ENCODE results near the gene SLC38A10. TPM values are rescaled to one million over a fixed set of nuclear protein-coding genes. Genes with fewer than 3 reads are reported as not detected.
A peak's percentile ranks its signal among the peaks of the same experiment; 100 is the strongest.

SLC38A10 gene
- polyA plus RNA-seq, 1 of the 3 experiments (the other 2 are of a cell fraction): 82.2 TPM

GRCh38 chr17:81244358-81245023 lies 50.6 kb downstream of the SLC38A10 start:
- H3K9me3 ChIP-seq: no peaks in the 10 kb centered on the region
- ChIA-PET CTCF (interaction anchor here (1.5 to 12.8 kb wide), 3 partner anchors 11 to 143 kb away, joined by 3 to 133 read pairs (median 8); no protein-coding TSS in a partner anchor), POLR2A (interaction anchor here (1.1 kb wide), 1 partner anchor 240 kb away, joined by 3 read pairs; no protein-coding TSS in a partner anchor)
- no peak overlapping the region for H3K9ac ChIP-seq
- no peak overlapping the region for H2AFZ ChIP-seq (ENCODE audit: low read depth)
- no peaks in the 10 kb centered on the region for H3K27me3 ChIP-seq (ENCODE audit: insufficient read depth)
- H4K20me1 ChIP-seq (ENCODE audit: insufficient read depth): peaks cover 13% of the 10 kb centered on the region
- H3F3A ChIP-seq (replicated peaks; ENCODE audit: insufficient read depth): peaks cover 4% of the 10 kb centered on the region
- peaks cover 28% of the 10 kb centered on the region for H3K79me2 ChIP-seq (ENCODE audit: insufficient read depth)
- H3K4me1 ChIP-seq (ENCODE audit: control insufficient read depth in 1 of 2, insufficient read depth in 2 of 2, low read depth in 1 of 2, low read length in 1 of 2): peaks cover 0 to 43% of the 10 kb centered on the region in 2 experiments; a peak in 1 of 4 replicates
- H3K27ac ChIP-seq (ENCODE audit: low read depth in 2 of 2, low read length in 1 of 2): peak overlapping the region in 1 of 2 experiments; percentile 62; a peak in 2 of 4 replicates
- TF ChIP-seq TEAD4 (IDR thresholded peaks at IDR 0.05; ENCODE audit: borderline replicate concordance, insufficient read depth) (no peak), FOXM1 (IDR thresholded peaks at IDR 0.05; ENCODE audit: low read depth) (no peak), CHD2 (IDR thresholded peaks at IDR 0.05; ENCODE audit: low read length, partially characterized antibody) (no peak), FOXJ3 (CRISPR knock-in tag; IDR thresholded peaks at IDR 0.05) (no peak), NFIC (IDR thresholded peaks at IDR 0.05; ENCODE audit: borderline replicate concordance) (no peak)
- TF ChIP-seq, protein P1, sequence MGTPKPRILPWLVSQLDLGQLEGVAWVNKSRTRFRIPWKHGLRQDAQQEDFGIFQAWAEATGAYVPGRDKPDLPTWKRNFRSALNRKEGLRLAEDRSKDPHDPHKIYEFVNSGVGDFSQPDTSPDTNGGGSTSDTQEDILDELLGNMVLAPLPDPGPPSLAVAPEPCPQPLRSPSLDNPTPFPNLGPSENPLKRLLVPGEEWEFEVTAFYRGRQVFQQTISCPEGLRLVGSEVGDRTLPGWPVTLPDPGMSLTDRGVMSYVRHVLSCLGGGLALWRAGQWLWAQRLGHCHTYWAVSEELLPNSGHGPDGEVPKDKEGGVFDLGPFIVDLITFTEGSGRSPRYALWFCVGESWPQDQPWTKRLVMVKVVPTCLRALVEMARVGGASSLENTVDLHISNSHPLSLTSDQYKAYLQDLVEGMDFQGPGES (IDR thresholded peaks at IDR 0.05; ENCODE audit: low read depth, low read length): no peak
- peak; percentile 66 for DNase-seq
- peaks cover 5 to 42% of the 10 kb centered on the region in 2 experiments for H3K36me3 ChIP-seq (replicated peaks in 1 of 2; ENCODE audit: control insufficient read depth in 1 of 2, insufficient read depth in 2 of 2, low read length in 1 of 2)
- no peak overlapping the region for H3K4me3 ChIP-seq (ENCODE audit: low read depth in 2 of 2, low read length in 1 of 2)
- no peaks in the 10 kb centered on the region for H3K9me2 ChIP-seq
- 88% methylated on average over 19 of the region's 24 CpGs for WGBS (ENCODE audit: low lambda C conversion rate)
- H3K4me2 ChIP-seq: no peak overlapping the region

DNA sequence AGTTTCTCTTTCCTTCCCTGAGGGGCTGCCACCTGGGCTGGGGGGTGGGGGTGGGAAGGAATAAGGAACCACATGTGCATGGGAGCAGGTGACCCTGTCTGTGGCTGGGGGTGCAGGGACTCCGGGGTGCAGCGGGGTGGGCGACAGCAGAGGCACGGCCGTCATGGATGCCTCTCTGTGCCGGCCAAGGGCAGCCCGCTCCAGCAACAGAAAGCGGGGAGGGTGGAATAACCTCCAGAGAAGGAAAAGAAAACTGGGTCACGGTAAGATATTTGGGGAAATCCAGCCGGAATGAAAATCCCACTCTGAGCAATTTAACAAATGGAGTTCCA lies 51.8 kb downstream of the SLC38A10 start:
- POLR2A ChIA-PET: no interaction called here
- DNase-seq: no peak
- Histone ChIP-seq H3K4me2 (no peak overlapping the region), H3K27ac (ENCODE audit: low read depth in 2 of 2, low read length in 1 of 2) (no peak overlapping the region), H3K4me1 (ENCODE audit: control insufficient read depth in 1 of 2, insufficient read depth in 2 of 2, low read depth in 1 of 2, low read length in 1 of 2) (peaks cover 0 to 45% of the 10 kb centered on the region in 2 experiments; a peak in 1 of 4 replicates), H3K9me3 (no peaks in the 10 kb centered on the region), H3K36me3 (replicated peaks in 1 of 2; ENCODE audit: control insufficient read depth in 1 of 2, insufficient read depth in 2 of 2, low read length in 1 of 2) (peaks cover 5 to 40% of the 10 kb centered on the region in 2 experiments), H3K9me2 (no peaks in the 10 kb centered on the region), H3K27me3 (ENCODE audit: insufficient read depth) (no peaks in the 10 kb centered on the region), H3F3A (replicated peaks; ENCODE audit: insufficient read depth) (peaks cover 4% of the 10 kb centered on the region), H2AFZ (ENCODE audit: low read depth) (no peak overlapping the region), H4K20me1 (ENCODE audit: insufficient read depth) (peaks cover 13% of the 10 kb centered on the region), H3K79me2 (ENCODE audit: insufficient read depth) (peaks cover 35% of the 10 kb centered on the region), H3K4me3 (ENCODE audit: low read depth in 2 of 2, low read length in 1 of 2) (no peak overlapping the region), H3K9ac (no peak overlapping the region)
- CTCF ChIA-PET: interaction anchor here (1.5 to 12.8 kb wide), 3 partner anchors 12 to 142 kb away, joined by 3 to 133 read pairs (median 8); no protein-coding TSS in a partner anchor
- TF ChIP-seq MEF2A (IDR thresholded peaks at IDR 0.05; ENCODE audit: borderline replicate concordance, low read depth): no peak
- TF ChIP-seq, protein P2, sequence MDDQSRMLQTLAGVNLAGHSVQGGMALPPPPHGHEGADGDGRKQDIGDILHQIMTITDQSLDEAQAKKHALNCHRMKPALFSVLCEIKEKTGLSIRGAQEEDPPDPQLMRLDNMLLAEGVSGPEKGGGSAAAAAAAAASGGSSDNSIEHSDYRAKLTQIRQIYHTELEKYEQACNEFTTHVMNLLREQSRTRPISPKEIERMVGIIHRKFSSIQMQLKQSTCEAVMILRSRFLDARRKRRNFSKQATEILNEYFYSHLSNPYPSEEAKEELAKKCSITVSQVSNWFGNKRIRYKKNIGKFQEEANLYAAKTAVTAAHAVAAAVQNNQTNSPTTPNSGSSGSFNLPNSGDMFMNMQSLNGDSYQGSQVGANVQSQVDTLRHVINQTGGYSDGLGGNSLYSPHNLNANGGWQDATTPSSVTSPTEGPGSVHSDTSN (IDR thresholded peaks at IDR 0.05): 0 out of 2 replicates have a peak, but pooled peaks have one; percentile 2
- TF ChIP-seq POLR2AphosphoS5 (IDR thresholded peaks at IDR 0.05; ENCODE audit: low read depth, low read length): peak; percentile 13; the same call in 1 of the 2 replicates
- 91% methylated on average over 10 of the region's 10 CpGs for WGBS (ENCODE audit: low lambda C conversion rate)

Data from SK-N-SH (cell line).